22Rv1 (cell line): Measurements from ENCODE around the gene JARID2.

Experiments used
- H3K27ac ChIP-seq: fragments of 450-650 bp; 2 replicates; pipeline ENCODE4 v1.5.1; 2017
- ZFX ChIP-seq: fragments of 450-650 bp; IDR thresholded peaks from 2 replicates; pipeline ENCODE4 v1.6.1; 2017; ENCODE audit warnings: antibody characterized with exemption, borderline replicate concordance
- TF ChIP-seq, protein P1 (sequence below): fragments of 450-650 bp; IDR thresholded peaks from 2 replicates; pipeline ENCODE4 v1.5.1; 2017; ENCODE audit warnings: mild to moderate bottlenecking

Gene JARID2

GRCh38 chr6:15382089-15382488 lies 136.2 kb downstream of the JARID2 start:
- H3K27ac ChIP-seq = no peak overlapping the region
- TF ChIP-seq, protein P1, sequence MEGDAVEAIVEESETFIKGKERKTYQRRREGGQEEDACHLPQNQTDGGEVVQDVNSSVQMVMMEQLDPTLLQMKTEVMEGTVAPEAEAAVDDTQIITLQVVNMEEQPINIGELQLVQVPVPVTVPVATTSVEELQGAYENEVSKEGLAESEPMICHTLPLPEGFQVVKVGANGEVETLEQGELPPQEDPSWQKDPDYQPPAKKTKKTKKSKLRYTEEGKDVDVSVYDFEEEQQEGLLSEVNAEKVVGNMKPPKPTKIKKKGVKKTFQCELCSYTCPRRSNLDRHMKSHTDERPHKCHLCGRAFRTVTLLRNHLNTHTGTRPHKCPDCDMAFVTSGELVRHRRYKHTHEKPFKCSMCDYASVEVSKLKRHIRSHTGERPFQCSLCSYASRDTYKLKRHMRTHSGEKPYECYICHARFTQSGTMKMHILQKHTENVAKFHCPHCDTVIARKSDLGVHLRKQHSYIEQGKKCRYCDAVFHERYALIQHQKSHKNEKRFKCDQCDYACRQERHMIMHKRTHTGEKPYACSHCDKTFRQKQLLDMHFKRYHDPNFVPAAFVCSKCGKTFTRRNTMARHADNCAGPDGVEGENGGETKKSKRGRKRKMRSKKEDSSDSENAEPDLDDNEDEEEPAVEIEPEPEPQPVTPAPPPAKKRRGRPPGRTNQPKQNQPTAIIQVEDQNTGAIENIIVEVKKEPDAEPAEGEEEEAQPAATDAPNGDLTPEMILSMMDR = no peak
- no peak for TF ChIP-seq ZFX

DNA sequence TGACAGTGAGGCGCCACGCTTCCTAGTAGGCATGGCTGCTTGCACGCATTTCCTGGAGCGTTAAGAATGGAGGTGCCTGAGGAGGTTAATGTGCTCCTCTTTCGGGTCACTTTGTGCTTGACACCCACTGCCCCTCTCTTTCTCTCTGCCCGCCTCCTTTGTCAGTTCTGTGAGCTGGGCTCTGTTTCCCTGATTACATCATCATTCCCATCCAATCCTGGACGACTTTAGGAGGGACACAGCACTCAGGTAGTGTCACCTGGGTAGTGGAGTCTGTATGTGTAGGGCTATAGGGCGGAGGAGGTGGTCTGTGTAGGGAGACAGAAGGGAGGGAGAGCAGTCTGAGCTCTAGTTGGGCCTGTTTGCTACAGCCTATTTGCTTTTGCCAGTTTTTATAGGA lies 136.8 kb downstream of the JARID2 start:
- TF ChIP-seq ZFX = no peak
- TF ChIP-seq, protein P1 = no peak
- no peak overlapping the region for H3K27ac ChIP-seq

- TF ChIP-seq, protein P1 = no peak
- no peak for TF ChIP-seq ZFX
- H3K27ac ChIP-seq = no peak overlapping the region
These were observed 139.0 kb downstream of the JARID2 start for GRCh38 chr6:15384901-15385300.

DNA sequence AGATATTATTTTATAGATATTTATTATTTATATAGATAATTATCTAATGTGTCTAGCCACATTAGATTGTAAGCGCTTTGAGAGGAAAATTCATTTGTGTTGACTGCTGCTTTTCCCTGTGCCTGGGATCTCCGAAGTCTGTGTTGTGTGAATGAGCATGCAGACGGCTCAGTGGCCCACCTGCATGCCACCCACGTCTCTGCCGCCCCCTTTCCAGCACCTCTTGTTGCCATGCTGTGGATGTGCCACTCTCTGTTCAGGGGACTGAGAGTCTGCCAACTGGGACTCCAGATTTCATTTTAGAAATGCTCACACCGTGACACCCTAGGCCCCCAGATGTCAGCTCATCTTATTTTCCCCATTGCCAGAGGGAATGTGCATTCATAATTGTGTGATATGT lies 139.7 kb downstream of the JARID2 start:
- no peak for TF ChIP-seq ZFX
- TF ChIP-seq, protein P1 = no peak
- H3K27ac ChIP-seq = no peak overlapping the region

GRCh38 chr6:15386110-15386755 lies 140.4 kb downstream of the JARID2 start:
- no peak overlapping the region for H3K27ac ChIP-seq
- TF ChIP-seq, protein P1 = no peak
- no peak for TF ChIP-seq ZFX

GRCh38 chr6:15386756-15387112 lies 140.9 kb downstream of the JARID2 start:
- no peak overlapping the region for H3K27ac ChIP-seq

GRCh38 chr6:15387118-15387517 lies 141.2 kb downstream of the JARID2 start:
- TF ChIP-seq, protein P1 = no peak
- TF ChIP-seq ZFX = no peak
- H3K27ac ChIP-seq = no peak overlapping the region

More at GRCh38 chr6:15386756-15387112, 140.9 kb downstream of the JARID2 start:
- TF ChIP-seq, protein P1 = no peak
- TF ChIP-seq ZFX = no peak
